Measurements from ENCODE around the gene NT5C1A. TPM values are rescaled to one million over a fixed set of nuclear protein-coding genes. Genes with fewer than 3 reads are reported as not detected.

Gene NT5C1A
- polyA plus RNA-seq, 1 donor from 2014 or later = not detected

GRCh38 chr1:39695016-39695415 lies 23.1 kb upstream of the NT5C1A start:
- Histone ChIP-seq H3K9ac (ENCODE audit: low read length) (no peak overlapping the region), H3K36me3 (ENCODE audit: insufficient read depth, low read length) (no peaks in the 10 kb centered on the region), H3K27ac (ENCODE audit: low read length) (no peak overlapping the region), H3K9me2 (ENCODE audit: insufficient read depth, low read length) (no peaks in the 10 kb centered on the region), H3K79me2 (replicated peaks; ENCODE audit: insufficient read depth, low read length) (peaks cover 5% of the 10 kb centered on the region), H3K27me3 (ENCODE audit: insufficient read depth, low read depth, low read length) (peaks cover 48% of the 10 kb centered on the region), H4K20me1 (ENCODE audit: insufficient read depth) (no peaks in the 10 kb centered on the region), H3K9me3 (ENCODE audit: low read length) (peaks cover 3% of the 10 kb centered on the region), H2AFZ (ENCODE audit: low read depth, low read length) (no peak overlapping the region), H3K4me2 (ENCODE audit: low read length) (no peak overlapping the region), H3F3A (ENCODE audit: insufficient read depth, low read length, poor library complexity, severe bottlenecking) (no peaks in the 10 kb centered on the region), H3K4me3 (ENCODE audit: low read length) (no peak overlapping the region)
- TF ChIP-seq TAF1 (IDR thresholded peaks at IDR 0.05; ENCODE audit: low read depth) (no peak), REST (IDR thresholded peaks at IDR 0.05; ENCODE audit: borderline replicate concordance) (no peak), CTCF (IDR thresholded peaks at IDR 0.05; ENCODE audit: poor library complexity, severe bottlenecking) (no peak), POLR2AphosphoS5 (IDR thresholded peaks at IDR 0.05) (no peak), RAD21 (conservative IDR thresholded peaks at IDR 0.05) (no peak), MXI1 (conservative IDR thresholded peaks at IDR 0.05; ENCODE audit: poor library complexity, severe bottlenecking) (no peak), EZH2 (IDR thresholded peaks at IDR 0.05; ENCODE audit: borderline replicate concordance, insufficient read depth, low read length, poor library complexity, severe bottlenecking) (no peak)

GRCh38 chr1:39694026-39694425 lies 22.1 kb upstream of the NT5C1A start:
- H3K27ac ChIP-seq (ENCODE audit: low read length) = no peak overlapping the region
- peaks cover 48% of the 10 kb centered on the region for H3K27me3 ChIP-seq (ENCODE audit: insufficient read depth, low read depth, low read length)
- H3K9me3 ChIP-seq (ENCODE audit: low read length) = peaks cover 3% of the 10 kb centered on the region
- H3K9ac ChIP-seq (ENCODE audit: low read length) = no peak overlapping the region
- no peaks in the 10 kb centered on the region for H3F3A ChIP-seq (ENCODE audit: insufficient read depth, low read length, poor library complexity, severe bottlenecking)
- H3K4me3 ChIP-seq (ENCODE audit: low read length) = no peak overlapping the region
- no peak overlapping the region for H3K4me2 ChIP-seq (ENCODE audit: low read length)
- no peaks in the 10 kb centered on the region for H4K20me1 ChIP-seq (ENCODE audit: insufficient read depth)
- no peaks in the 10 kb centered on the region for H3K9me2 ChIP-seq (ENCODE audit: insufficient read depth, low read length)
- peaks cover 5% of the 10 kb centered on the region for H3K79me2 ChIP-seq (replicated peaks; ENCODE audit: insufficient read depth, low read length)
- H3K36me3 ChIP-seq (ENCODE audit: insufficient read depth, low read length) = no peaks in the 10 kb centered on the region
- no peak overlapping the region for H2AFZ ChIP-seq (ENCODE audit: low read depth, low read length)
- TF ChIP-seq EP300 (conservative IDR thresholded peaks at IDR 0.05; ENCODE audit: poor library complexity, severe bottlenecking) (no peak), MXI1 (conservative IDR thresholded peaks at IDR 0.05; ENCODE audit: poor library complexity, severe bottlenecking) (no peak), TAF1 (IDR thresholded peaks at IDR 0.05; ENCODE audit: low read depth) (no peak), CTCF (IDR thresholded peaks at IDR 0.05; ENCODE audit: poor library complexity, severe bottlenecking) (no peak), RAD21 (conservative IDR thresholded peaks at IDR 0.05) (no peak), SMC3 (conservative IDR thresholded peaks at IDR 0.05; ENCODE audit: poor library complexity) (no peak), REST (IDR thresholded peaks at IDR 0.05; ENCODE audit: borderline replicate concordance) (no peak), EZH2 (IDR thresholded peaks at IDR 0.05; ENCODE audit: borderline replicate concordance, insufficient read depth, low read length, poor library complexity, severe bottlenecking) (no peak)
